ENCODE measurements around the gene RFTN1. TPM values are rescaled to one million over a fixed set of nuclear protein-coding genes. Genes with fewer than 3 reads are reported as not detected.

RFTN1 gene
- total and polyA plus RNA-seq, 10 of the 15 experiments (the other 5 are each of a cell fraction or from before 2014, with no cell fraction given): 20.6 to 213 (median 147) TPM

DNA sequence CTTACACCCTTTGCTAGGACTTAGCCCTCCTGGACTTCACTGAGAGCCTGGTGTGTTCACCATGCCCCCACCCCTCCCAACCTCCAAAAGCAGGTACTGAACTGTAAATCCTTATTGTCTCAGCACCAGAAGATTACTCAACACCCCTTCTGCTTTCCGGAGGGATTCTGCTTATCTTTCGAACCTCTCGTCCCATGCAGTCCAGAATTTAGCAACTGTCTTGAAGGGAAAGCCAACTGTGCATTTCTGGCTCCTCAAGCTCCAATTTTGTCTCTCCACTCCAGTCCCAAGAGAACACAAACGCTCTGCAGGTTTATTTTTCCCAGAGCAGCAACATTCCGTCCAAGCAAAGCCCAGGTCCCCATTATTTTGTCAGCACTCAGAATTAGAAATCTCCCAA, 49.6 kb downstream of the RFTN1 start:
- H3K79me2 ChIP-seq (ENCODE audit: control insufficient read depth, insufficient read depth, low read length): peaks cover 48% of the 10 kb centered on the region
- H3K27ac ChIP-seq (ENCODE audit: control insufficient read depth, insufficient read depth): no peak overlapping the region
- BruUV-seq (replicated peaks): no TSS peak
- TF ChIP-seq MEF2B (IDR thresholded peaks at IDR 0.05; ENCODE audit: partially characterized antibody, poor library complexity, severe bottlenecking) (no peak), NR2F1 (conservative IDR thresholded peaks at IDR 0.05) (no peak), DPF2 (IDR thresholded peaks at IDR 0.05) (no peak), ZNF24 (IDR thresholded peaks at IDR 0.05) (no peak), EGR1 (IDR thresholded peaks at IDR 0.05; ENCODE audit: borderline replicate concordance in 1 of 2, low read depth in 2 of 2, low read length in 2 of 2) (no peak), IRF3 (IDR thresholded peaks at IDR 0.05) (no peak), SUZ12 (IDR thresholded peaks at IDR 0.05; ENCODE audit: unreplicated experiment) (no peak), RAD51 (IDR thresholded peaks at IDR 0.05) (no peak)
- TF ChIP-seq, protein P1, sequence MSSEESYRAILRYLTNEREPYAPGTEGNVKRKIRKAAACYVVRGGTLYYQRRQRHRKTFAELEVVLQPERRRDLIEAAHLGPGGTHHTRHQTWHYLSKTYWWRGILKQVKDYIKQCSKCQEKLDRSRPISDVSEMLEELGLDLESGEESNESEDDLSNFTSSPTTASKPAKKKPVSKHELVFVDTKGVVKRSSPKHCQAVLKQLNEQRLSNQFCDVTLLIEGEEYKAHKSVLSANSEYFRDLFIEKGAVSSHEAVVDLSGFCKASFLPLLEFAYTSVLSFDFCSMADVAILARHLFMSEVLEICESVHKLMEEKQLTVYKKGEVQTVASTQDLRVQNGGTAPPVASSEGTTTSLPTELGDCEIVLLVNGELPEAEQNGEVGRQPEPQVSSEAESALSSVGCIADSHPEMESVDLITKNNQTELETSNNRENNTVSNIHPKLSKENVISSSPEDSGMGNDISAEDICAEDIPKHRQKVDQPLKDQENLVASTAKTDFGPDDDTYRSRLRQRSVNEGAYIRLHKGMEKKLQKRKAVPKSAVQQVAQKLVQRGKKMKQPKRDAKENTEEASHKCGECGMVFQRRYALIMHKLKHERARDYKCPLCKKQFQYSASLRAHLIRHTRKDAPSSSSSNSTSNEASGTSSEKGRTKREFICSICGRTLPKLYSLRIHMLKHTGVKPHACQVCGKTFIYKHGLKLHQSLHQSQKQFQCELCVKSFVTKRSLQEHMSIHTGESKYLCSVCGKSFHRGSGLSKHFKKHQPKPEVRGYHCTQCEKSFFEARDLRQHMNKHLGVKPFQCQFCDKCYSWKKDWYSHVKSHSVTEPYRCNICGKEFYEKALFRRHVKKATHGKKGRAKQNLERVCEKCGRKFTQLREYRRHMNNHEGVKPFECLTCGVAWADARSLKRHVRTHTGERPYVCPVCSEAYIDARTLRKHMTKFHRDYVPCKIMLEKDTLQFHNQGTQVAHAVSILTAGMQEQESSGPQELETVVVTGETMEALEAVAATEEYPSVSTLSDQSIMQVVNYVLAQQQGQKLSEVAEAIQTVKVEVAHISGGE (CRISPR knock-in tag; IDR thresholded peaks at IDR 0.05): no peak
- TF ChIP-seq, protein P2, sequence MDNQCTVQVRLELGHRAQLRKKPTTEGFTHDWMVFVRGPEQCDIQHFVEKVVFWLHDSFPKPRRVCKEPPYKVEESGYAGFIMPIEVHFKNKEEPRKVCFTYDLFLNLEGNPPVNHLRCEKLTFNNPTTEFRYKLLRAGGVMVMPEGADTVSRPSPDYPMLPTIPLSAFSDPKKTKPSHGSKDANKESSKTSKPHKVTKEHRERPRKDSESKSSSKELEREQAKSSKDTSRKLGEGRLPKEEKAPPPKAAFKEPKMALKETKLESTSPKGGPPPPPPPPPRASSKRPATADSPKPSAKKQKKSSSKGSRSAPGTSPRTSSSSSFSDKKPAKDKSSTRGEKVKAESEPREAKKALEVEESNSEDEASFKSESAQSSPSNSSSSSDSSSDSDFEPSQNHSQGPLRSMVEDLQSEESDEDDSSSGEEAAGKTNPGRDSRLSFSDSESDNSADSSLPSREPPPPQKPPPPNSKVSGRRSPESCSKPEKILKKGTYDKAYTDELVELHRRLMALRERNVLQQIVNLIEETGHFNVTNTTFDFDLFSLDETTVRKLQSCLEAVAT (IDR thresholded peaks at IDR 0.05): no peak
- TF ChIP-seq, protein P3, sequence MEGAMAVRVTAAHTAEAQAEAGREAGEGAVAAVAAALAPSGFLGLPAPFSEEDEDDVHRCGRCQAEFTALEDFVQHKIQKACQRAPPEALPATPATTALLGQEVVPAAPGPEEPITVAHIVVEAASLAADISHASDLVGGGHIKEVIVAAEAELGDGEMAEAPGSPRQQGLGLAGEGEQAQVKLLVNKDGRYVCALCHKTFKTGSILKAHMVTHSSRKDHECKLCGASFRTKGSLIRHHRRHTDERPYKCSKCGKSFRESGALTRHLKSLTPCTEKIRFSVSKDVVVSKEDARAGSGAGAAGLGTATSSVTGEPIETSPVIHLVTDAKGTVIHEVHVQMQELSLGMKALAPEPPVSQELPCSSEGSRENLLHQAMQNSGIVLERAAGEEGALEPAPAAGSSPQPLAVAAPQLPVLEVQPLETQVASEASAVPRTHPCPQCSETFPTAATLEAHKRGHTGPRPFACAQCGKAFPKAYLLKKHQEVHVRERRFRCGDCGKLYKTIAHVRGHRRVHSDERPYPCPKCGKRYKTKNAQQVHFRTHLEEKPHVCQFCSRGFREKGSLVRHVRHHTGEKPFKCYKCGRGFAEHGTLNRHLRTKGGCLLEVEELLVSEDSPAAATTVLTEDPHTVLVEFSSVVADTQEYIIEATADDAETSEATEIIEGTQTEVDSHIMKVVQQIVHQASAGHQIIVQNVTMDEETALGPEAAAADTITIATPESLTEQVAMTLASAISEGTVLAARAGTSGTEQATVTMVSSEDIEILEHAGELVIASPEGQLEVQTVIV (IDR thresholded peaks at IDR 0.05; ENCODE audit: borderline replicate concordance, partially characterized antibody): no peak
- TF ChIP-seq, protein P4, sequence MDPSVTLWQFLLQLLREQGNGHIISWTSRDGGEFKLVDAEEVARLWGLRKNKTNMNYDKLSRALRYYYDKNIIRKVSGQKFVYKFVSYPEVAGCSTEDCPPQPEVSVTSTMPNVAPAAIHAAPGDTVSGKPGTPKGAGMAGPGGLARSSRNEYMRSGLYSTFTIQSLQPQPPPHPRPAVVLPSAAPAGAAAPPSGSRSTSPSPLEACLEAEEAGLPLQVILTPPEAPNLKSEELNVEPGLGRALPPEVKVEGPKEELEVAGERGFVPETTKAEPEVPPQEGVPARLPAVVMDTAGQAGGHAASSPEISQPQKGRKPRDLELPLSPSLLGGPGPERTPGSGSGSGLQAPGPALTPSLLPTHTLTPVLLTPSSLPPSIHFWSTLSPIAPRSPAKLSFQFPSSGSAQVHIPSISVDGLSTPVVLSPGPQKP (IDR thresholded peaks at IDR 0.05; ENCODE audit: low read depth, low read length): no peak
- H3K9me3 ChIP-seq (replicated peaks; ENCODE audit: control insufficient read depth, insufficient read depth, low read length): no peaks in the 10 kb centered on the region
- ATAC-seq (no peak), DNase-seq (ENCODE audit: low read depth, low spot score) (no peak), FAIRE-seq (no peak)
- ChIA-PET CTCF (no interaction called here), POLR2A (interaction anchor here (1.1 to 1.6 kb wide), 3 partner anchors 17 to 48 kb away, joined by 3 to 4 read pairs (median 3); no protein-coding TSS in a partner anchor), SMC1A (ENCODE audit: uncharacterized antibody, unreplicated experiment) (interaction anchor here (0.7 kb wide), 1 partner anchor 52 kb away, joined by 3 read pairs; no protein-coding TSS in a partner anchor), RAD21 (ENCODE audit: unreplicated experiment) (no interaction called here)
- no peak overlapping the region for H3K4me3 ChIP-seq
- H3K4me2 ChIP-seq (ENCODE audit: control insufficient read depth, insufficient read depth): no peak overlapping the region
- H2AFZ ChIP-seq (ENCODE audit: control insufficient read depth, low read depth, low read length): no peak overlapping the region
- 77% methylated on average over 5 of the region's 5 CpGs for WGBS (ENCODE audit: insufficient coverage, insufficient replicate concordance, low lambda C conversion rate, missing lambda C conversion rate)
- intact Hi-C loops (cut with micrococcal nuclease; ENCODE audit: unreplicated experiment): no loop called here
- no peaks in the 10 kb centered on the region for H4K20me1 ChIP-seq (ENCODE audit: control insufficient read depth, insufficient read depth)
- peaks cover 4 to 5% of the 10 kb centered on the region in 2 experiments for H3K36me3 ChIP-seq (ENCODE audit: control insufficient read depth in 2 of 2, insufficient read depth in 2 of 2, low read length in 1 of 2)
- no peaks in the 10 kb centered on the region for H3K27me3 ChIP-seq (replicated peaks in 1 of 2; ENCODE audit: control insufficient read depth in 2 of 2, insufficient read depth in 2 of 2, low read length in 1 of 2)
- no peak overlapping the region for H3K9ac ChIP-seq (ENCODE audit: control insufficient read depth, insufficient read depth, low read length)
- peaks cover 16% of the 10 kb centered on the region for H3K4me1 ChIP-seq (ENCODE audit: control insufficient read depth, insufficient read depth, low read length)
- in situ Hi-C loops (cut with MboI): no loop called here
